ENCODE results near the gene AVP. TPM values are rescaled to one million over a fixed set of nuclear protein-coding genes. Genes with fewer than 3 reads are reported as not detected.
"Not testable (repeated sequence)": the region's sequence is repeated elsewhere in the genome, so short reads cannot be mapped to it uniquely, and the experiment has no call there.

AVP gene
- total RNA-seq, 2 experiments from 2014 or later: not detected

- ATAC-seq: no peak
- CTCF ChIA-PET: interaction anchor here (0.8 to 1.6 kb wide), 4 partner anchors 10 to 28 kb away, joined by 4 to 5 read pairs (median 4); no protein-coding TSS in a partner anchor
- H3K27ac Mint-ChIP-seq: no peak overlapping the region
Measured at GRCh38 chr20:3129094-3129493, 44.6 kb upstream of the AVP start.

DNA sequence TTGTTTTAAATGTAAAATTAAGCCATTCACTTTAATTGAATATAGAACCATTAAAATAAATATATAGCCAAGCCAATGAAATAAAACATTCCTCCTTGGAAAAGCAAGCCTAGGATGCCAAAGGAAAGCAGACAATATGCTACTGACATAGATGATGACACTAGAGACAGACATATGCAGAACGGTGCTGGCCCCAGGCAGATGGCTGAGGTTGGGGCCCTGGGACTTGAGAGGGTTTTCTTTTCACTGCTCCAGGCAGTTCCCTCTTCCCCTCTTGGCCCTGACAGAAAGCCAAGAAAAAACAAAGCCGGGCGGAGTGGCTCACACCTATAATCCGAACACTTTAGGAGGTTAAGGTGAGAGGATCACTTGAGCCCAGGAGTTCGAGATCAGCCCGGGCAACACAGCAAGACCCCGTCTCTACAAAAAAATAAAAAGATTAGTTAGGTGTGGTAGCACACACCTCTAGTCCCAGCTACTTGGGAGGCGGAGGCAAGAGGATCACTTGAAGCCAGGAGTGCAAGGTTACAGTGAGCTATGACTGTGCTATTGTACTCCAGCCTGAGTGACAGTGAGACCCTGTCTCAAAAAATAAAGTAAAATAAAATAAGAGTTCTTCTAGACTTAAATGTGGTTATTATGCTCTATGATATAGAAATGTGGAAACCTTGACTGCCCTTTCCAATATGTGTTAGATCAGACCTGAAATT is 43.9 kb upstream of the AVP start:
- ATAC-seq: no peak
- H3K27ac Mint-ChIP-seq: no peak overlapping the region
- CTCF ChIA-PET: interaction anchor here (0.7 to 0.8 kb wide), 2 partner anchors 12 to 1612 kb away, joined by 3 to 5 read pairs; no protein-coding TSS in a partner anchor

More at GRCh38 chr20:3129094-3129493, 44.6 kb upstream of the AVP start:
- intact Hi-C loops (cut with micrococcal nuclease): no loop called here
- Mint-ChIP-seq H3K27me3 (no peaks in the 10 kb centered on the region), H3K9me3 (peaks cover 8% of the 10 kb centered on the region), H3K4me1 (ENCODE audit: low read depth) (no peaks in the 10 kb centered on the region), H3K4me3 (no peak overlapping the region), H3K36me3 (ENCODE audit: low read depth) (peaks cover 8% of the 10 kb centered on the region)
- TF ChIP-seq CTCF (IDR thresholded peaks at IDR 0.05): no peak
- DNase-seq: no peak
- POLR2A ChIA-PET: interaction anchor here (0.6 to 1.0 kb wide), 4 partner anchors 30 to 64 kb away, joined by 3 read pairs; partner anchors contain the start of genes FASTKD5 and UBOX5

GRCh38 chr20:3126527-3126859 is 42.0 kb upstream of the AVP start:
- intact Hi-C loops (cut with micrococcal nuclease): no loop called here
- CTCF ChIA-PET: no interaction called here
- peaks cover 29% of the 10 kb centered on the region for H3K36me3 Mint-ChIP-seq (ENCODE audit: low read depth)
- DNase-seq (no peak), ATAC-seq (no peak)
- peaks cover 17% of the 10 kb centered on the region for H3K9me3 Mint-ChIP-seq
- TF ChIP-seq CTCF (IDR thresholded peaks at IDR 0.05): no peak
- H3K4me3 Mint-ChIP-seq: no peak overlapping the region
- no peaks in the 10 kb centered on the region for H3K27me3 Mint-ChIP-seq
- H3K27ac Mint-ChIP-seq: no peak overlapping the region
- peaks cover 22% of the 10 kb centered on the region for H3K4me1 Mint-ChIP-seq (ENCODE audit: low read depth)
- POLR2A ChIA-PET: no interaction called here

More for the DNA sequence above, 43.9 kb upstream of the AVP start:
- Mint-ChIP-seq H3K4me1 (ENCODE audit: low read depth) (peaks cover 3% of the 10 kb centered on the region), H3K4me3 (no peak overlapping the region), H3K36me3 (ENCODE audit: low read depth) (peaks cover 11% of the 10 kb centered on the region), H3K27me3 (no peaks in the 10 kb centered on the region), H3K9me3 (peaks cover 9% of the 10 kb centered on the region)
- DNase-seq: no peak
- TF ChIP-seq CTCF (IDR thresholded peaks at IDR 0.05): no peak
- POLR2A ChIA-PET: interaction anchor here (0.7 to 0.9 kb wide), 2 partner anchors 31 to 36 kb away, joined by 3 read pairs; partner anchors contain the start of genes FASTKD5 and UBOX5
- intact Hi-C loops (cut with micrococcal nuclease): no loop called here

- H3K4me1 Mint-ChIP-seq (ENCODE audit: low read depth): peaks cover 28% of the 10 kb centered on the region
- H3K27me3 Mint-ChIP-seq; POLR2A ChIA-PET; DNase-seq; H3K27ac Mint-ChIP-seq; intact Hi-C loops (cut with micrococcal nuclease); CTCF ChIA-PET; H3K4me3 Mint-ChIP-seq; ATAC-seq: not testable (repeated sequence)
- H3K9me3 Mint-ChIP-seq: peaks cover 17% of the 10 kb centered on the region
- peaks cover 34% of the 10 kb centered on the region for H3K36me3 Mint-ChIP-seq (ENCODE audit: low read depth)
Measured at GRCh38 chr20:3125776-3126526, 41.4 kb upstream of the AVP start.

GRCh38 chr20:3124773-3125560 is 40.4 kb upstream of the AVP start:
- Mint-ChIP-seq H3K36me3 (ENCODE audit: low read depth) (peaks cover 37% of the 10 kb centered on the region), H3K4me1 (ENCODE audit: low read depth) (peaks cover 33% of the 10 kb centered on the region), H3K9me3 (peaks cover 17% of the 10 kb centered on the region)
- H3K27me3 Mint-ChIP-seq; DNase-seq; POLR2A ChIA-PET; H3K27ac Mint-ChIP-seq; CTCF ChIA-PET; ATAC-seq; H3K4me3 Mint-ChIP-seq; intact Hi-C loops (cut with micrococcal nuclease): not testable (repeated sequence)

DNA sequence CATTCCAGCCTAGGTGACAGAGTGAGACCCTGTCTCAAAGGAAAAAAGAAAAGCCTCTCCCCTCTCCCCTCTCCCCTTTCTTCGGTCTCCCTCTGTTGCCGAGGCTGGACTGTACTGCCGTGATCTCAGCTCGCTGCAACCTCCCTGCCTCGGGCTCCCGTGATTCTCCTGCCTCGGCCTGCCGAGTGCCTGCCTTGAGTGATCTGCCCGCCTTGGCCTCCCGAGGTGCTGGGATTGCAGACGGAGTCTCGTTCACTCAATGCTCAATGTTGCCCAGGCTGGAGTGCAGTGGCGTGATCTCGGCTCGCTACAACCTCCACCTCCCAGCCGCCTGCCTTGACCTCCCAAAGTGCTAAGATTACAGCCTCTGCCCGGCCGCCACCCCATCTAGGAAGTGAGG is 39.6 kb upstream of the AVP start:
- intact Hi-C loops (cut with micrococcal nuclease); H3K27ac Mint-ChIP-seq; DNase-seq; H3K4me3 Mint-ChIP-seq; CTCF ChIA-PET; ATAC-seq; H3K27me3 Mint-ChIP-seq: not testable (repeated sequence)
- POLR2A ChIA-PET: interaction anchor here (0.9 kb wide), 1 partner anchor 86 kb away, joined by 3 read pairs; no protein-coding TSS in a partner anchor
- Mint-ChIP-seq H3K9me3 (peaks cover 17% of the 10 kb centered on the region), H3K36me3 (ENCODE audit: low read depth) (peaks cover 37% of the 10 kb centered on the region), H3K4me1 (ENCODE audit: low read depth) (peaks cover 33% of the 10 kb centered on the region)
